K562 (cell line): ENCODE results near the gene SUOX. TPM values are rescaled to one million over a fixed set of nuclear protein-coding genes. Genes with fewer than 3 reads are reported as not detected.

Experiments
- BCL6 ChIP-seq: fragments of 250-450 bp; sonication (Bioruptor Pico); IDR thresholded peaks from 2 replicates; pipeline ENCODE4 v1.4.0; 2020
- CTCF ChIP-seq, 3 experiments: IDR thresholded peaks in 2 of 3; conservative IDR thresholded peaks in 1 of 3; 2 replicates each; pipeline ENCODE4 v1.5.1; 2011 to 2012; ENCODE audit warnings: low read length in 3 of 3, mild to moderate bottlenecking in 3 of 3, control low read depth in 2 of 3, improper control_type of control experiment in 1 of 3, inconsistent platforms in 1 of 3, low read depth in 1 of 3, mixed read lengths in 1 of 3, moderate library complexity in 1 of 3; ENCODE audit not compliant: insufficient read depth in 2 of 3
- FOXP4 ChIP-seq: sonication (generic); formaldehyde crosslinking; IDR thresholded peaks from 2 replicates; pipeline ENCODE4 v1.8.0; 2022; ENCODE audit warnings: mild to moderate bottlenecking, missing genetic modification reagents, borderline replicate concordance
- FUS ChIP-seq: fragments of 200-400 bp; formaldehyde crosslinking; optimal IDR thresholded peaks from 2 replicates; pipeline ENCODE3; 2017; ENCODE audit warnings: low read depth, low read length
- HDAC6 ChIP-seq: IDR thresholded peaks from 2 replicates; pipeline ENCODE4 v1.6.1; 2012; ENCODE audit warnings: low read depth, mild to moderate bottlenecking, control low read depth, inconsistent platforms, low read length, moderate library complexity
- HES1 ChIP-seq: fragments of 450-650 bp; IDR thresholded peaks from 2 replicates; pipeline ENCODE4 v1.6.1; 2016; ENCODE audit warnings: low read depth, mild to moderate bottlenecking, moderate library complexity
- LARP7 ChIP-seq: fragments of 450-650 bp; IDR thresholded peaks from 2 replicates; pipeline ENCODE4 v1.6.1; 2016
- MIER1 ChIP-seq: fragments of 450-650 bp; IDR thresholded peaks from 2 replicates; pipeline ENCODE4 v1.6.1; 2016; ENCODE audit warnings: antibody characterized with exemption, mild to moderate bottlenecking, low read depth
- PATZ1 ChIP-seq: fragments of 250-450 bp; sonication (Bioruptor Pico); IDR thresholded peaks from 2 replicates; pipeline ENCODE4 v1.5.0; 2020; ENCODE audit warnings: mild to moderate bottlenecking, borderline replicate concordance
- RBM14 ChIP-seq: fragments of 200-400 bp; formaldehyde crosslinking; IDR thresholded peaks from 2 replicates; pipeline ENCODE4 v1.6.1; 2018; ENCODE audit warnings: low read depth, mild to moderate bottlenecking, low read length, moderate library complexity, borderline replicate concordance; ENCODE audit not compliant: insufficient read depth
- RBM15 ChIP-seq: fragments of 200-400 bp; formaldehyde crosslinking; IDR thresholded peaks from 2 replicates; pipeline ENCODE4 v1.6.1; 2018; ENCODE audit warnings: mild to moderate bottlenecking, low read length, moderate library complexity; ENCODE audit not compliant: insufficient read depth
- TGIF2 ChIP-seq: sonication (generic); formaldehyde crosslinking; IDR thresholded peaks from 2 replicates; pipeline ENCODE4 v1.8.1; 2022; ENCODE audit warnings: mild to moderate bottlenecking, missing genetic modification reagents, moderate library complexity
- USF2 ChIP-seq: sonication (generic); formaldehyde crosslinking; IDR thresholded peaks from 2 replicates; pipeline ENCODE4 v1.5.0; 2020; ENCODE audit warnings: missing genetic modification reagents
- ZBTB34 ChIP-seq: fragments of 250-450 bp; sonication (Bioruptor Pico); IDR thresholded peaks from 2 replicates; pipeline ENCODE4 v1.8.0; 2021; ENCODE audit warnings: mild to moderate bottlenecking, moderate library complexity
- ZBTB7A ChIP-seq: IDR thresholded peaks from 2 replicates; pipeline ENCODE4 v1.6.1; 2011; ENCODE audit warnings: low read depth, mild to moderate bottlenecking, low read length, moderate library complexity, borderline replicate concordance; ENCODE audit not compliant: control insufficient read depth
- ZFP30 ChIP-seq: fragments of 250-450 bp; sonication (Bioruptor Pico); IDR thresholded peaks from 2 replicates; pipeline ENCODE4 v1.8.0; 2022; ENCODE audit warnings: moderate library complexity, mild to moderate bottlenecking, inconsistent platforms, borderline replicate concordance
- ZKSCAN8 ChIP-seq: fragments of 200-800 bp; sonication (Bioruptor generic); IDR thresholded peaks from 2 replicates; pipeline ENCODE4 v1.6.1; 2016; ENCODE audit warnings: missing genetic modification characterization, missing compliant biosample characterization
- ZNF778 ChIP-seq: fragments of 450-650 bp; formaldehyde crosslinking; IDR thresholded peaks from 2 replicates; pipeline ENCODE4 v1.4.0; 2020; ENCODE audit warnings: mild to moderate bottlenecking, moderate library complexity
- polyA plus RNA-seq, 8 experiments: library from polyadenylated mRNA; depleted of rRNA in 4 of 8; stranded (reverse) in 5 of 8; unstranded in 3 of 8; fragments of >200 nt; fragmentation: Nextera tagmentation in 2 of 8; fragmentation: Illumina TruSeq in 1 of 8; extraction: Ambion mirVana in 2 of 8; extraction: Trizol in 1 of 8; gene quantifications; 2 replicates each; pipeline versions ENCODE4 v1.2.1 to v1.2.3, GENCODE V29; 2011 to 2014; ENCODE audit warnings: inconsistent platforms in 1 of 8, missing spikeins in 1 of 8
- total RNA-seq, 7 experiments: library from RNA; depleted of rRNA in 6 of 7; stranded (reverse); fragments of >200 nt in 6 of 7; fragmentation: Illumina TruSeq in 2 of 7; extraction: Trizol in 2 of 7; gene quantifications; 2 replicates each; pipeline versions ENCODE4 v1.2.1 to v1.2.3, GENCODE V29; 2011 to 2021; ENCODE audit warnings: low replicate concordance in 1 of 7

SUOX gene
- total and polyA plus RNA-seq, 9 of the 15 experiments (the other 6 are each of a cell fraction or from before 2014, with no cell fraction given) = 9.2 to 39.7 (median 25.4) TPM

- TF ChIP-seq RBM15 (no peak), PATZ1 (CRISPR knock-in tag) (no peak), FUS (no peak), USF2 (CRISPR knock-in tag) (no peak), BCL6 (no peak), HES1 (no peak), FOXP4 (CRISPR knock-in tag) (no peak), ZNF778 (CRISPR knock-in tag) (no peak), CTCF (IDR thresholded peaks at IDR 0.05 in 2 of 3, conservative IDR thresholded peaks at IDR 0.05 in 1 of 3; ENCODE audit: insufficient read depth in 2 of 3, low read depth in 1 of 3, low read length in 3 of 3) (no peak), ZBTB7A (0 out of 2 replicates have a peak, but pooled peaks have one; percentile 39), HDAC6 (no peak), ZFP30 (CRISPR knock-in tag) (no peak), LARP7 (no peak), ZBTB34 (CRISPR knock-in tag) (no peak), TGIF2 (CRISPR knock-in tag) (no peak), ZKSCAN8 (CRISPR knock-in tag) (no peak), RBM14 (no peak), MIER1 (no peak)
Observed at GRCh38 chr12:55996715-55997534, at the start of gene SUOX (continued).
